Neural cell (in vitro differentiated cells): ENCODE data around the gene CNTNAP2. TPM values are rescaled to one million over a fixed set of nuclear protein-coding genes. Genes with fewer than 3 reads are reported as not detected.

ENCODE experiments used
- H2AFZ ChIP-seq: fragments of 200-600, 300-800 bp; sonication (generic), shearing (Covaris generic); 2 replicates; pipeline ENCODE4 v1.6.0; 2014; ENCODE audit warnings: low read depth, mild to moderate bottlenecking, antibody characterized with exemption, low read length, moderate library complexity
- H3F3A ChIP-seq: fragments of 200-600 bp; shearing (Covaris generic); 2 replicates; pipeline ENCODE4 v1.6.1; 2016; ENCODE audit warnings: mild to moderate bottlenecking, moderate library complexity, mixed read lengths, antibody characterized with exemption, low read length; ENCODE audit not compliant: insufficient read depth, poor library complexity, severe bottlenecking
- H3K27ac ChIP-seq: fragments of 200-600, 300-800 bp; sonication (generic), shearing (Covaris generic); 2 replicates; pipeline ENCODE4 v1.5.1; 2014; ENCODE audit warnings: mild to moderate bottlenecking, low read length, moderate library complexity
- H3K27me3 ChIP-seq: fragments of 300-800, 200-600 bp; sonication (generic), shearing (Covaris generic); 2 replicates; pipeline ENCODE4 v1.6.0; 2014; ENCODE audit warnings: mild to moderate bottlenecking, low read depth, low read length, moderate library complexity; ENCODE audit not compliant: insufficient read depth
- H3K36me3 ChIP-seq: fragments of 300-800, 200-600 bp; sonication (generic), shearing (Covaris generic); 2 replicates; pipeline ENCODE4 v1.5.1; 2014; ENCODE audit warnings: mild to moderate bottlenecking, antibody characterized with exemption, low read length, moderate library complexity; ENCODE audit not compliant: insufficient read depth
- H3K4me2 ChIP-seq: fragments of 300-800, 200-600 bp; sonication (generic), shearing (Covaris generic); 2 replicates; pipeline ENCODE4 v1.6.0; 2014; ENCODE audit warnings: mild to moderate bottlenecking, low read length
- H3K4me3 ChIP-seq: fragments of 300-800, 200-600 bp; sonication (generic), shearing (Covaris generic); 2 replicates; pipeline ENCODE4 v1.5.1; 2014; ENCODE audit warnings: mild to moderate bottlenecking, low read length, moderate library complexity
- H3K79me2 ChIP-seq: fragments of 200-600 bp; shearing (Covaris generic); replicated peaks from 2 replicates; pipeline ENCODE4 v1.6.0; 2014; ENCODE audit warnings: mild to moderate bottlenecking, low read length, moderate library complexity; ENCODE audit not compliant: insufficient read depth
- H3K9ac ChIP-seq: fragments of 300-800, 200-600 bp; sonication (generic), shearing (Covaris generic); 2 replicates; pipeline ENCODE4 v1.6.1; 2016; ENCODE audit warnings: mild to moderate bottlenecking, low read length, mixed read lengths
- H3K9me2 ChIP-seq: fragments of 200-600 bp; shearing (Covaris generic); 2 replicates; pipeline ENCODE4 v1.6.1; 2016; ENCODE audit warnings: mild to moderate bottlenecking, low read length, mixed read lengths; ENCODE audit not compliant: insufficient read depth
- H3K9me3 ChIP-seq: fragments of 200-600, 300-800 bp; sonication (generic), shearing (Covaris generic); 2 replicates; pipeline ENCODE4 v1.6.1; 2016; ENCODE audit warnings: mild to moderate bottlenecking, mixed run types, low read length, moderate library complexity, mixed read lengths
- H4K20me1 ChIP-seq: fragments of 200-600 bp; shearing (Covaris generic); 2 replicates; pipeline ENCODE4 v1.6.1; 2016; ENCODE audit warnings: mild to moderate bottlenecking, mixed run types; ENCODE audit not compliant: insufficient read depth
- EP300 ChIP-seq: fragments of 450-650 bp; conservative IDR thresholded peaks from 2 replicates; pipeline ENCODE4 v1.6.1; 2014; ENCODE audit warnings: antibody characterized with exemption, mild to moderate bottlenecking, moderate library complexity; ENCODE audit not compliant: poor library complexity, severe bottlenecking
- EZH2 ChIP-seq: fragments of 200-600, 300-800 bp; shearing (Covaris generic), sonication (generic); IDR thresholded peaks from 2 replicates; pipeline ENCODE4 v1.6.1; 2014; ENCODE audit warnings: antibody characterized with exemption, low read length, borderline replicate concordance, mild to moderate bottlenecking; ENCODE audit not compliant: insufficient read depth, poor library complexity, severe bottlenecking
- MXI1 ChIP-seq: fragments of 450-650 bp; conservative IDR thresholded peaks from 2 replicates; pipeline ENCODE4 v1.6.1; 2014; ENCODE audit warnings: antibody characterized with exemption, mild to moderate bottlenecking; ENCODE audit not compliant: poor library complexity, severe bottlenecking
- POLR2AphosphoS5 ChIP-seq: IDR thresholded peaks from 2 replicates; pipeline ENCODE4 v1.6.1; 2012
- RAD21 ChIP-seq: fragments of 450-650 bp; conservative IDR thresholded peaks from 2 replicates; pipeline ENCODE4 v1.6.1; 2014; ENCODE audit warnings: antibody characterized with exemption, mild to moderate bottlenecking, moderate library complexity
- SMC3 ChIP-seq: fragments of 450-650 bp; conservative IDR thresholded peaks from 2 replicates; pipeline ENCODE4 v1.6.1; 2014; ENCODE audit warnings: antibody characterized with exemption, mild to moderate bottlenecking, moderate library complexity; ENCODE audit not compliant: poor library complexity
- TAF1 ChIP-seq: IDR thresholded peaks from 2 replicates; pipeline ENCODE4 v1.6.1; 2012; ENCODE audit warnings: low read depth
- polyA plus RNA-seq: library from polyadenylated mRNA; depleted of rRNA; stranded (reverse); fragments of >200 nt; gene quantifications from 2 replicates; pipeline ENCODE4 v1.2.3, GENCODE V29; 2014
- TF ChIP-seq, protein P1 (sequence below): IDR thresholded peaks from 2 replicates; pipeline ENCODE4 v1.6.1; 2012; ENCODE audit warnings: borderline replicate concordance
- TF ChIP-seq, protein P2 (sequence below): fragments of 450-650 bp; IDR thresholded peaks from 2 replicates; pipeline ENCODE4 v1.5.1; 2014; ENCODE audit warnings: antibody characterized with exemption, mild to moderate bottlenecking, moderate library complexity; ENCODE audit not compliant: poor library complexity, severe bottlenecking

The CNTNAP2 gene
- polyA plus RNA-seq, 1 donor from 2014 or later, result 276 TPM

DNA sequence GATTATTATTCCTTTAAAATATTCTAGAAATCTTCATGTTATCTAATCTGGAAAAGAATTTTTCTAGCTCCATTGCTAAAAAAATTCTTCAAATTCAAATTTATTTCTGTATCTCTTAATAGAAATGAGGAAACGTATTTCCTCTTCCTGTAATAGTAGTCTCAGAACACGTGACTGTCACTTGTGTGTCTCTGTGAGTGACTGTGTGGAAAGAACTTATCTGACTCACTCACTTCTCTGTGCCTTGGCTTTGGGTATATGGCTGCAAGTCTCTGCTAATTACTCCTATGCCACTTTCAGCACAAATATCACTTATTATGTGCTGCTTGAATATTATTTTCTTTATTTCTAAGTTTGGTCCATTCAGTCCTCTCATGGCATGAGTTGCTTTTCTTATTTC lies 132.7 kb downstream of the CNTNAP2 start:
- Histone ChIP-seq H3K4me3 (no peak overlapping the region), H3K27me3 (no peaks in the 10 kb centered on the region), H3K27ac (no peak overlapping the region), H3K79me2 (no peaks in the 10 kb centered on the region), H3K36me3 (no peaks in the 10 kb centered on the region), H3K4me2 (no peak overlapping the region), H3K9me2 (no peaks in the 10 kb centered on the region), H3K9me3 (no peaks in the 10 kb centered on the region), H4K20me1 (no peaks in the 10 kb centered on the region), H3F3A (no peaks in the 10 kb centered on the region), H3K9ac (no peak overlapping the region), H2AFZ (no peak overlapping the region)
- TF ChIP-seq, protein P1, sequence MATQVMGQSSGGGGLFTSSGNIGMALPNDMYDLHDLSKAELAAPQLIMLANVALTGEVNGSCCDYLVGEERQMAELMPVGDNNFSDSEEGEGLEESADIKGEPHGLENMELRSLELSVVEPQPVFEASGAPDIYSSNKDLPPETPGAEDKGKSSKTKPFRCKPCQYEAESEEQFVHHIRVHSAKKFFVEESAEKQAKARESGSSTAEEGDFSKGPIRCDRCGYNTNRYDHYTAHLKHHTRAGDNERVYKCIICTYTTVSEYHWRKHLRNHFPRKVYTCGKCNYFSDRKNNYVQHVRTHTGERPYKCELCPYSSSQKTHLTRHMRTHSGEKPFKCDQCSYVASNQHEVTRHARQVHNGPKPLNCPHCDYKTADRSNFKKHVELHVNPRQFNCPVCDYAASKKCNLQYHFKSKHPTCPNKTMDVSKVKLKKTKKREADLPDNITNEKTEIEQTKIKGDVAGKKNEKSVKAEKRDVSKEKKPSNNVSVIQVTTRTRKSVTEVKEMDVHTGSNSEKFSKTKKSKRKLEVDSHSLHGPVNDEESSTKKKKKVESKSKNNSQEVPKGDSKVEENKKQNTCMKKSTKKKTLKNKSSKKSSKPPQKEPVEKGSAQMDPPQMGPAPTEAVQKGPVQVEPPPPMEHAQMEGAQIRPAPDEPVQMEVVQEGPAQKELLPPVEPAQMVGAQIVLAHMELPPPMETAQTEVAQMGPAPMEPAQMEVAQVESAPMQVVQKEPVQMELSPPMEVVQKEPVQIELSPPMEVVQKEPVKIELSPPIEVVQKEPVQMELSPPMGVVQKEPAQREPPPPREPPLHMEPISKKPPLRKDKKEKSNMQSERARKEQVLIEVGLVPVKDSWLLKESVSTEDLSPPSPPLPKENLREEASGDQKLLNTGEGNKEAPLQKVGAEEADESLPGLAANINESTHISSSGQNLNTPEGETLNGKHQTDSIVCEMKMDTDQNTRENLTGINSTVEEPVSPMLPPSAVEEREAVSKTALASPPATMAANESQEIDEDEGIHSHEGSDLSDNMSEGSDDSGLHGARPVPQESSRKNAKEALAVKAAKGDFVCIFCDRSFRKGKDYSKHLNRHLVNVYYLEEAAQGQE, result no peak
- no peak for TF ChIP-seq RAD21
- TF ChIP-seq TAF1, result no peak
- TF ChIP-seq SMC3, result no peak
- TF ChIP-seq, protein P2, sequence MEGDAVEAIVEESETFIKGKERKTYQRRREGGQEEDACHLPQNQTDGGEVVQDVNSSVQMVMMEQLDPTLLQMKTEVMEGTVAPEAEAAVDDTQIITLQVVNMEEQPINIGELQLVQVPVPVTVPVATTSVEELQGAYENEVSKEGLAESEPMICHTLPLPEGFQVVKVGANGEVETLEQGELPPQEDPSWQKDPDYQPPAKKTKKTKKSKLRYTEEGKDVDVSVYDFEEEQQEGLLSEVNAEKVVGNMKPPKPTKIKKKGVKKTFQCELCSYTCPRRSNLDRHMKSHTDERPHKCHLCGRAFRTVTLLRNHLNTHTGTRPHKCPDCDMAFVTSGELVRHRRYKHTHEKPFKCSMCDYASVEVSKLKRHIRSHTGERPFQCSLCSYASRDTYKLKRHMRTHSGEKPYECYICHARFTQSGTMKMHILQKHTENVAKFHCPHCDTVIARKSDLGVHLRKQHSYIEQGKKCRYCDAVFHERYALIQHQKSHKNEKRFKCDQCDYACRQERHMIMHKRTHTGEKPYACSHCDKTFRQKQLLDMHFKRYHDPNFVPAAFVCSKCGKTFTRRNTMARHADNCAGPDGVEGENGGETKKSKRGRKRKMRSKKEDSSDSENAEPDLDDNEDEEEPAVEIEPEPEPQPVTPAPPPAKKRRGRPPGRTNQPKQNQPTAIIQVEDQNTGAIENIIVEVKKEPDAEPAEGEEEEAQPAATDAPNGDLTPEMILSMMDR, result no peak
- TF ChIP-seq POLR2AphosphoS5, result no peak
- no peak for TF ChIP-seq MXI1
- TF ChIP-seq EP300, result no peak
- no peak for TF ChIP-seq EZH2

- H3K9ac ChIP-seq, result no peak overlapping the region
- H3K27ac ChIP-seq, result no peak overlapping the region
- H3K9me2 ChIP-seq, result no peaks in the 10 kb centered on the region
- no peak overlapping the region for H2AFZ ChIP-seq
- TF ChIP-seq, protein P2, result no peak
- TF ChIP-seq, protein P1, result no peak
- TF ChIP-seq EP300 (no peak), MXI1 (no peak), TAF1 (no peak)
- no peak overlapping the region for H3K4me2 ChIP-seq
- H3K79me2 ChIP-seq, result no peaks in the 10 kb centered on the region
- no peaks in the 10 kb centered on the region for H4K20me1 ChIP-seq
- H3K9me3 ChIP-seq, result no peaks in the 10 kb centered on the region
- no peaks in the 10 kb centered on the region for H3K27me3 ChIP-seq
- H3K4me3 ChIP-seq, result no peak overlapping the region
- H3F3A ChIP-seq, result no peaks in the 10 kb centered on the region
- no peaks in the 10 kb centered on the region for H3K36me3 ChIP-seq
These were observed 139.0 kb downstream of the CNTNAP2 start for GRCh38 chr7:146255609-146256008.
